Transverse colon (tissue), 4 donors: ENCODE data around the gene CDH13.

Experiments used
- CTCF ChIP-seq, 5 experiments: fragments of 200-600 bp in 3 of 5; fragments of 450-650 bp in 2 of 5; sonication (generic) in 3 of 5; IDR thresholded peaks; 1 replicate in 2 of 5; 2 replicates in 3 of 5; pipeline ENCODE4 v1.5.1; 2016 to 2017; ENCODE audit warnings: antibody characterized with exemption in 5 of 5, inconsistent platforms in 3 of 5, mild to moderate bottlenecking in 2 of 5, moderate library complexity in 1 of 5
- EP300 ChIP-seq: sonication (generic); formaldehyde crosslinking; IDR thresholded peaks from one replicate; pipeline ENCODE4 v1.6.1; 2017; ENCODE audit warnings: antibody characterized with exemption, low read depth
- POLR2A ChIP-seq: fragments of 450-650 bp; IDR thresholded peaks from one replicate; pipeline ENCODE4 v1.6.1; 2016; ENCODE audit warnings: antibody characterized with exemption, mild to moderate bottlenecking, moderate library complexity
- POLR2AphosphoS5 ChIP-seq, 3 donors: sonication (generic); formaldehyde crosslinking; IDR thresholded peaks; one replicate each; pipeline ENCODE4 v1.6.1; 2016; ENCODE audit warnings: antibody characterized with exemption in 3 of 3

GRCh38 chr16:82767808-82768207 is 141.0 kb downstream of the CDH13 start:
- no peak for TF ChIP-seq CTCF (IDR thresholded peaks at IDR 0.05)
- TF ChIP-seq EP300 = no peak
- no peak for TF ChIP-seq POLR2AphosphoS5 (IDR thresholded peaks at IDR 0.05)
- TF ChIP-seq POLR2A = no peak
